Hepatocyte (in vitro differentiated cells): ENCODE data around the gene MARCHF3. TPM values are rescaled to one million over a fixed set of nuclear protein-coding genes. Genes with fewer than 3 reads are reported as not detected.

ENCODE experiments used
- DNase-seq: peaks from one replicate; pipeline ENCODE4 v3.0.0-alpha.2; 2016; ENCODE audit warnings: low spot score
- H2AFZ ChIP-seq: fragments of 200-600 bp; sonication (generic); 2 replicates; pipeline ENCODE4 v1.6.0; 2016; ENCODE audit warnings: antibody characterized with exemption, mild to moderate bottlenecking
- H3K27ac ChIP-seq: fragments of 200-600 bp; sonication (generic); 2 replicates; pipeline ENCODE4 v1.5.1; 2016; ENCODE audit warnings: mild to moderate bottlenecking
- H3K27me3 ChIP-seq: fragments of 200-600 bp; sonication (generic); 2 replicates; pipeline ENCODE4 v1.6.1; 2016
- H3K36me3 ChIP-seq: fragments of 200-600 bp; sonication (generic); replicated peaks from 2 replicates; pipeline ENCODE4 v1.5.1; 2016; ENCODE audit warnings: low read depth; ENCODE audit not compliant: insufficient read depth
- H3K4me1 ChIP-seq: fragments of 200-600 bp; sonication (generic); 2 replicates; pipeline ENCODE4 v1.5.1; 2016; ENCODE audit warnings: mild to moderate bottlenecking, moderate library complexity; ENCODE audit not compliant: insufficient read depth
- H3K4me2 ChIP-seq: fragments of 200-600 bp; sonication (generic); 2 replicates; pipeline ENCODE4 v1.6.0; 2016
- H3K4me3 ChIP-seq: fragments of 200-600 bp; sonication (generic); 2 replicates; pipeline ENCODE4 v1.5.1; 2016; ENCODE audit warnings: mild to moderate bottlenecking
- H3K79me2 ChIP-seq: fragments of 200-600 bp; sonication (generic); 2 replicates; pipeline ENCODE4 v1.6.0; 2017; ENCODE audit warnings: mild to moderate bottlenecking
- H3K9me2 ChIP-seq: fragments of 200-600 bp; sonication (generic); replicated peaks from 2 replicates; pipeline ENCODE4 v1.6.0; 2017; ENCODE audit warnings: mild to moderate bottlenecking; ENCODE audit not compliant: insufficient read depth
- H3K9me3 ChIP-seq: fragments of 200-600 bp; sonication (generic); 2 replicates; pipeline ENCODE4 v1.5.1; 2016; ENCODE audit warnings: low read depth, mild to moderate bottlenecking
- H4K20me1 ChIP-seq: fragments of 200-600 bp; sonication (generic); 2 replicates; pipeline ENCODE4 v1.6.0; 2016; ENCODE audit warnings: mild to moderate bottlenecking; ENCODE audit not compliant: insufficient read depth, poor library complexity, severe bottlenecking
- CTCF ChIP-seq: fragments of 200-600 bp; sonication (generic); IDR thresholded peaks from 2 replicates; pipeline ENCODE4 v1.5.1; 2016; ENCODE audit warnings: antibody characterized with exemption, mild to moderate bottlenecking; ENCODE audit not compliant: poor library complexity
- EZH2 ChIP-seq: fragments of 200-600 bp; sonication (generic); IDR thresholded peaks from 2 replicates; pipeline ENCODE4 v1.6.1; 2016; ENCODE audit warnings: antibody characterized with exemption, mild to moderate bottlenecking, borderline replicate concordance
- EZH2phosphoT487 ChIP-seq: fragments of 200-600 bp; sonication (generic); IDR thresholded peaks from one replicate; pipeline ENCODE4 v1.6.1; 2018; ENCODE audit warnings: antibody characterized with exemption, mild to moderate bottlenecking, low read depth, moderate library complexity; ENCODE audit not compliant: unreplicated experiment, severe bottlenecking
- WGBS: methylation state at CpG from one replicate; pipeline ENCODE4 v1.1.6; 2016; ENCODE audit warnings: low lambda C conversion rate; ENCODE audit errors: missing lambda C conversion rate; 5-methylcytosine and 5-hydroxymethylcytosine counted together
- polyA plus RNA-seq: library from polyadenylated mRNA; unstranded; fragments of >200 nt; fragmentation: Nextera tagmentation; extraction: Ambion mirVana; gene quantifications from 2 replicates; pipeline ENCODE4 v1.2.1, GENCODE V29; 2016
- total RNA-seq: library from RNA; depleted of rRNA; stranded (reverse); fragments of >200 nt; gene quantifications from 2 replicates; pipeline ENCODE4 v1.2.3, GENCODE V29; 2014

The MARCHF3 gene
- total and polyA plus RNA-seq, 2 experiments from 2014 or later = 9.4 to 20.4 TPM

- TF ChIP-seq CTCF (no peak), EZH2phosphoT487 (no peak), EZH2 (no peak)
- DNase-seq = no peak
- no peak overlapping the region for H3K4me3 ChIP-seq
- no peak overlapping the region for H3K27ac ChIP-seq
- 93% methylated on average over 6 of the region's 6 CpGs for WGBS
- H3K4me2 ChIP-seq = no peak overlapping the region
- no peak overlapping the region for H2AFZ ChIP-seq
- no peaks in the 10 kb centered on the region for H4K20me1 ChIP-seq
- no peaks in the 10 kb centered on the region for H3K9me3 ChIP-seq
- no peaks in the 10 kb centered on the region for H3K36me3 ChIP-seq
- H3K79me2 ChIP-seq = no peaks in the 10 kb centered on the region
- H3K27me3 ChIP-seq = no peaks in the 10 kb centered on the region
- H3K4me1 ChIP-seq = no peaks in the 10 kb centered on the region
- H3K9me2 ChIP-seq = no peaks in the 10 kb centered on the region
These were observed 53.7 kb downstream of the MARCHF3 start for GRCh38 chr5:126976520-126977172.

- no peak overlapping the region for H2AFZ ChIP-seq
- DNase-seq = no peak
- no peak overlapping the region for H3K4me3 ChIP-seq
- H3K9me2 ChIP-seq = no peaks in the 10 kb centered on the region
- no peak overlapping the region for H3K4me2 ChIP-seq
- H3K9me3 ChIP-seq = no peaks in the 10 kb centered on the region
- no peaks in the 10 kb centered on the region for H3K27me3 ChIP-seq
- no peaks in the 10 kb centered on the region for H3K4me1 ChIP-seq
- H3K79me2 ChIP-seq = no peaks in the 10 kb centered on the region
- H3K36me3 ChIP-seq = no peaks in the 10 kb centered on the region
- H4K20me1 ChIP-seq = no peaks in the 10 kb centered on the region
- H3K27ac ChIP-seq = no peak overlapping the region
- TF ChIP-seq EZH2phosphoT487 (no peak), EZH2 (no peak), CTCF (no peak)
These were observed 54.6 kb downstream of the MARCHF3 start for GRCh38 chr5:126975796-126976195.

- H3K36me3 ChIP-seq = no peaks in the 10 kb centered on the region
- no peak for DNase-seq
- no peaks in the 10 kb centered on the region for H3K9me3 ChIP-seq
- no peak for TF ChIP-seq EZH2phosphoT487
- TF ChIP-seq EZH2 = no peak
- TF ChIP-seq CTCF = no peak
- H2AFZ ChIP-seq = no peak overlapping the region
- H3K4me2 ChIP-seq = no peak overlapping the region
- H3K27me3 ChIP-seq = no peaks in the 10 kb centered on the region
- no peaks in the 10 kb centered on the region for H3K9me2 ChIP-seq
- H3K27ac ChIP-seq = no peak overlapping the region
- 90% methylated on average over 6 of the region's 6 CpGs for WGBS
- H3K4me3 ChIP-seq = no peak overlapping the region
- H3K79me2 ChIP-seq = no peaks in the 10 kb centered on the region
- H4K20me1 ChIP-seq = no peaks in the 10 kb centered on the region
- H3K4me1 ChIP-seq = no peaks in the 10 kb centered on the region
These were observed 57.2 kb downstream of the MARCHF3 start for GRCh38 chr5:126973193-126973592.
